GM10248 (cell line): ENCODE data around the gene LRRC43.

ENCODE experiments used
- CTCF ChIA-PET: fragments of 300-600 bp; sonication (Branson Sonifier 250); formaldehyde crosslinking; extraction: SDS; loops from one replicate; lab custom pipeline; 2021; ENCODE audit warnings: antibody characterized with exemption; lab: Yijun Ruan, JAX
- POLR2A ChIA-PET: fragments of 350-650 bp; sonication (Branson Sonifier 250); formaldehyde crosslinking; extraction: SDS; loops from one replicate; lab custom pipeline; 2020; ENCODE audit warnings: antibody characterized with exemption; lab: Yijun Ruan, JAX
- DNase-seq: peaks from one replicate; pipeline ENCODE4 v3.0.0; 2012; ENCODE audit errors: extremely low spot score
- CTCF ChIP-seq: IDR thresholded peaks from 2 replicates; pipeline ENCODE4 v1.5.1; 2012; ENCODE audit warnings: mild to moderate bottlenecking, low read depth; ENCODE audit errors: extremely low read depth, missing control alignments, control extremely low read depth

Gene LRRC43

GRCh38 chr12:122183588-122183940 lies 641 bp downstream of the LRRC43 start:
- POLR2A ChIA-PET: no interaction called here
- CTCF ChIA-PET: no interaction called here

GRCh38 chr12:122184517-122184916 lies 1.6 kb downstream of the LRRC43 start:
- POLR2A ChIA-PET: interaction anchor here (0.6 kb wide), 1 partner anchor 35 kb away, joined by 3 read pairs; no protein-coding TSS in a partner anchor

More at GRCh38 chr12:122183588-122183940, 641 bp downstream of the LRRC43 start:
- TF ChIP-seq CTCF: no peak
- no peak for DNase-seq

GRCh38 chr12:122185079-122185478 lies 2.2 kb downstream of the LRRC43 start:
- no peak for TF ChIP-seq CTCF
- ChIA-PET CTCF (no interaction called here), POLR2A (interaction anchor here (0.6 kb wide), 1 partner anchor 34 kb away, joined by 3 read pairs; no protein-coding TSS in a partner anchor)
- no peak for DNase-seq

More at GRCh38 chr12:122184517-122184916, 1.6 kb downstream of the LRRC43 start:
- DNase-seq: no peak
- no peak for TF ChIP-seq CTCF
- CTCF ChIA-PET: no interaction called here

- DNase-seq: no peak
- no peak for TF ChIP-seq CTCF
- ChIA-PET CTCF (interaction anchor here (1.2 kb wide), 1 partner anchor 26 kb away, joined by 3 read pairs; no protein-coding TSS in a partner anchor), POLR2A (no interaction called here)
These were observed 2.7 kb downstream of the LRRC43 start for GRCh38 chr12:122185494-122186082.

- TF ChIP-seq CTCF: no peak
- CTCF ChIA-PET: no interaction called here
- no peak for DNase-seq
- POLR2A ChIA-PET: no interaction called here
These were observed 4.5 kb downstream of the LRRC43 start for GRCh38 chr12:122187466-122187865.

GRCh38 chr12:122189626-122190475 lies 6.9 kb downstream of the LRRC43 start:
- ChIA-PET POLR2A (no interaction called here), CTCF (interaction anchor here (0.8 to 6.7 kb wide), 21 partner anchors 11 to 378 kb away, joined by 3 to 73 read pairs (median 5); partner anchors contain the start of gene B3GNT4)
- no peak for DNase-seq
- no peak for TF ChIP-seq CTCF
